Esophagus squamous epithelium (tissue), 5 donors: ENCODE measurements around the gene TCF4. TPM values are rescaled to one million over a fixed set of nuclear protein-coding genes. Genes with fewer than 3 reads are reported as not detected.

ENCODE experiments used
- DNase-seq: peaks from one replicate; lab custom pipeline; 2025; lab: John Stamatoyannopoulos, UW
- H3K27ac ChIP-seq, 4 donors: fragments of 200-600 bp; sonication (generic); one replicate each; pipeline ENCODE4 v1.5.1; 2016 to 2019; ENCODE audit warnings: mild to moderate bottlenecking in 1 of 4
- H3K27me3 ChIP-seq, 4 donors: fragments of 200-600 bp; sonication (generic); 1 replicate in 3 of 4; 2 replicates in 1 of 4; pipeline versions ENCODE4 v1.5.1 to v1.6.0; 2017 to 2021; ENCODE audit warnings: antibody characterized with exemption in 1 of 4
- H3K36me3 ChIP-seq, 3 donors: fragments of 200-600 bp; sonication (generic); one replicate each; pipeline ENCODE4 v1.5.1; 2016 to 2019
- H3K4me1 ChIP-seq, 3 donors: fragments of 200-600 bp; sonication (generic); one replicate each; pipeline ENCODE4 v1.5.1; 2017 to 2019
- H3K4me3 ChIP-seq, 4 donors: fragments of 200-600 bp; sonication (generic); 1 replicate in 3 of 4; 2 replicates in 1 of 4; pipeline ENCODE4 v1.5.1; 2016 to 2019; ENCODE audit warnings: mild to moderate bottlenecking in 2 of 4, moderate library complexity in 1 of 4
- H3K9me3 ChIP-seq, 3 donors: fragments of 200-600 bp; sonication (generic); one replicate each; pipeline ENCODE4 v1.5.1; 2016 to 2019
- CTCF ChIP-seq, 6 experiments: fragments of 450-650 bp in 4 of 6; fragments of 200-600 bp in 2 of 6; sonication (generic) in 2 of 6; IDR thresholded peaks; one replicate each; pipeline ENCODE4 v1.5.1; 2016 to 2019; ENCODE audit warnings: antibody characterized with exemption in 6 of 6, mild to moderate bottlenecking in 4 of 6, moderate library complexity in 4 of 6
- POLR2A ChIP-seq, 4 donors: fragments of 450-650 bp; IDR thresholded peaks; one replicate each; pipeline ENCODE4 v1.6.1; 2017; ENCODE audit warnings: antibody characterized with exemption in 4 of 4, mild to moderate bottlenecking in 4 of 4, moderate library complexity in 3 of 4
- WGBS, 2 donors: methylation state at CpG; one replicate each; pipeline ENCODE4 v1.1.5; 2018; 5-methylcytosine and 5-hydroxymethylcytosine counted together
- intact Hi-C: fragments of 100-400 bp; cut with DNase I; formaldehyde crosslinking; loops from one replicate; pipeline ENCODE4 v1.15.0; 2022
- total RNA-seq, 4 donors: library from RNA; depleted of rRNA; stranded (reverse); fragments of >200 nt; gene quantifications; one replicate each; pipeline ENCODE4 v1.1.0, GENCODE V29; 2016
- donor health status: DM: yes; HTN: yes; CAD: no.

Gene TCF4
- total RNA-seq, 4 donors from 2014 or later, result 19.0 to 79.7 (median 26.0) TPM

GRCh38 chr18:55508651-55509050, 79.3 kb downstream of the TCF4 start:
- TF ChIP-seq POLR2A (IDR thresholded peaks at IDR 0.05) (no peak), CTCF (IDR thresholded peaks at IDR 0.05) (no peak)
- WGBS, 2 donors, result 59 to 72% methylated on average over 4 of the region's 4 CpGs
- H3K27ac ChIP-seq, result peak overlapping the region in 2 of 4 donors; percentile 75 to 80
- no peak overlapping the region for H3K4me3 ChIP-seq
- H3K9me3 ChIP-seq, result no peaks in the 10 kb centered on the region
- H3K4me1 ChIP-seq, result peaks cover 0 to 18% (median 8%) of the 10 kb centered on the region in 3 donors
- no peak for DNase-seq
- intact Hi-C loops, result no loop called here
- no peaks in the 10 kb centered on the region for H3K27me3 ChIP-seq
- H3K36me3 ChIP-seq, result no peaks in the 10 kb centered on the region

GRCh38 chr18:55506074-55506473, 81.9 kb downstream of the TCF4 start:
- Histone ChIP-seq H3K27me3 (no peaks in the 10 kb centered on the region), H3K36me3 (no peaks in the 10 kb centered on the region), H3K27ac (no peak overlapping the region), H3K4me3 (no peak overlapping the region), H3K9me3 (no peaks in the 10 kb centered on the region), H3K4me1 (peaks cover 4 to 27% (median 8%) of the 10 kb centered on the region in 3 donors)
- WGBS, 2 donors, result 38 to 50% methylated on average over 1 of the region's 1 CpG
- TF ChIP-seq POLR2A (IDR thresholded peaks at IDR 0.05), result no peak
- no peak for TF ChIP-seq CTCF (IDR thresholded peaks at IDR 0.05)
- no peak for DNase-seq
- intact Hi-C loops, result no loop called here

GRCh38 chr18:55504808-55505207, 83.2 kb downstream of the TCF4 start:
- WGBS, 2 donors, result 56 to 67% methylated on average over 2 of the region's 2 CpGs
- Histone ChIP-seq H3K4me1 (peaks cover 4 to 28% (median 8%) of the 10 kb centered on the region in 3 donors), H3K27me3 (no peaks in the 10 kb centered on the region), H3K27ac (no peak overlapping the region), H3K36me3 (no peaks in the 10 kb centered on the region), H3K9me3 (no peaks in the 10 kb centered on the region), H3K4me3 (no peak overlapping the region)
- no peak for TF ChIP-seq CTCF (IDR thresholded peaks at IDR 0.05)
- TF ChIP-seq POLR2A (IDR thresholded peaks at IDR 0.05), result no peak
- intact Hi-C loops, result no loop called here
- DNase-seq, result no peak

- no peaks in the 10 kb centered on the region for H3K9me3 ChIP-seq
- H3K4me1 ChIP-seq, result peaks cover 4 to 26% (median 8%) of the 10 kb centered on the region in 3 donors
- no peak overlapping the region for H3K4me3 ChIP-seq
- no peak overlapping the region for H3K27ac ChIP-seq
- WGBS, 2 donors, result 79 to 83% methylated on average over 7 of the region's 7 CpGs
- DNase-seq, result no peak
- intact Hi-C loops, result no loop called here
- no peak for TF ChIP-seq CTCF (IDR thresholded peaks at IDR 0.05)
- TF ChIP-seq POLR2A (IDR thresholded peaks at IDR 0.05), result no peak
- no peaks in the 10 kb centered on the region for H3K27me3 ChIP-seq
- H3K36me3 ChIP-seq, result no peaks in the 10 kb centered on the region
Observed at GRCh38 chr18:55503167-55503820, 84.7 kb downstream of the TCF4 start.

GRCh38 chr18:55501982-55502710, 85.8 kb downstream of the TCF4 start:
- intact Hi-C loops, result no loop called here
- WGBS, 2 donors, result 60 to 77% methylated on average over 2 of the region's 2 CpGs
- TF ChIP-seq POLR2A (IDR thresholded peaks at IDR 0.05), result no peak
- no peak for TF ChIP-seq CTCF (IDR thresholded peaks at IDR 0.05)
- Histone ChIP-seq H3K4me3 (no peak overlapping the region), H3K4me1 (peaks cover 4 to 26% (median 8%) of the 10 kb centered on the region in 3 donors), H3K27me3 (no peaks in the 10 kb centered on the region), H3K27ac (peak overlapping the region in 3 of 4 donors; percentile 2 to 57 (median 44)), H3K36me3 (no peaks in the 10 kb centered on the region), H3K9me3 (no peaks in the 10 kb centered on the region)
- DNase-seq, result no peak
